Testis (tissue), 2 donors: ENCODE measurements around the gene CBR3.

ENCODE experiments used
- POLR2A ChIP-seq: fragments of 450-650 bp; IDR thresholded peaks from one replicate; pipeline ENCODE4 v1.6.1; 2017; ENCODE audit warnings: antibody characterized with exemption, mild to moderate bottlenecking, moderate library complexity
- TF ChIP-seq, protein P1 (sequence below), 3 experiments: fragments of 450-650 bp in 2 of 3; fragments of 200-600 bp in 1 of 3; sonication (generic) in 1 of 3; IDR thresholded peaks; one replicate each; pipeline ENCODE4 v1.5.1; 2016 to 2019; ENCODE audit warnings: antibody characterized with exemption in 3 of 3, mild to moderate bottlenecking in 2 of 3, moderate library complexity in 1 of 3

DNA sequence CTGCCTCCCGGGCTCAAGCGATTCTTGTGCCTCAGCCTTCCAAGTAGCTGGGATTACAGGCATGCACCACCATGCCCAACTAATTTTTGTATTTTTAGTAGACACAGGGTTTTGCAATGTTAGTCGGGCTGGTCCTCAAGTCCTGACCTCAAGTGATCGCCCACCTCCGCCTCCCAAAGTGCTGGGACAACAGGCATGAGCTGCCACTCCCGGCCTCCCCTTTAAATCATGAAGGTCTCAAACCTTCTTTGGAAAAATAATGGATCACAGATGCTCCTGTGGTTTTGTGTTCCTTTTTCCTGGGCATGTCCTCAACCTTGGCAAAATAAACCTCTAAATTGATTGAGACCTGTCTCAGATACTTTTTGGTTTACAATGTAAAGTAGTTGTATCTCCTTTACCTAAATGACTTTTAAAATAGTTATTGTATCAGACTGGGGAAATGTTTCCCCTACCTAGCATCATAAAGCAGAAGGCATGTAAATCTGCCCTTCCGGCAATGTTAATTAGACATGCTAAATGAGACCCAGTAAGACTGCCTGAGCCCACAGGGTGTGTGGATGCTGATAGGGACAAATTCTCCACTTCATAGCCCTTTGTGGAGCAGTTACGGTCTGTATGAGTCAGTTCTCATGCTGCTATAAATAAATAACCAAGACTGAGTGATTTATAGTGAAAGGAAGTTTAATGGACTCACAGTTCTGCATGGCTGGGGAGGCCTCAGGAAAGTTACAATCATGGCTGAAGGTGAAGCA is 37.3 kb upstream of the CBR3 start:
- no peak for TF ChIP-seq POLR2A
- TF ChIP-seq, protein P1, sequence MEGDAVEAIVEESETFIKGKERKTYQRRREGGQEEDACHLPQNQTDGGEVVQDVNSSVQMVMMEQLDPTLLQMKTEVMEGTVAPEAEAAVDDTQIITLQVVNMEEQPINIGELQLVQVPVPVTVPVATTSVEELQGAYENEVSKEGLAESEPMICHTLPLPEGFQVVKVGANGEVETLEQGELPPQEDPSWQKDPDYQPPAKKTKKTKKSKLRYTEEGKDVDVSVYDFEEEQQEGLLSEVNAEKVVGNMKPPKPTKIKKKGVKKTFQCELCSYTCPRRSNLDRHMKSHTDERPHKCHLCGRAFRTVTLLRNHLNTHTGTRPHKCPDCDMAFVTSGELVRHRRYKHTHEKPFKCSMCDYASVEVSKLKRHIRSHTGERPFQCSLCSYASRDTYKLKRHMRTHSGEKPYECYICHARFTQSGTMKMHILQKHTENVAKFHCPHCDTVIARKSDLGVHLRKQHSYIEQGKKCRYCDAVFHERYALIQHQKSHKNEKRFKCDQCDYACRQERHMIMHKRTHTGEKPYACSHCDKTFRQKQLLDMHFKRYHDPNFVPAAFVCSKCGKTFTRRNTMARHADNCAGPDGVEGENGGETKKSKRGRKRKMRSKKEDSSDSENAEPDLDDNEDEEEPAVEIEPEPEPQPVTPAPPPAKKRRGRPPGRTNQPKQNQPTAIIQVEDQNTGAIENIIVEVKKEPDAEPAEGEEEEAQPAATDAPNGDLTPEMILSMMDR (IDR thresholded peaks at IDR 0.05) = no peak
